Brain microvascular endothelial cell (primary cell): ENCODE measurements around the gene BATF.

ENCODE experiments used
- DNase-seq: peaks from one replicate; pipeline ENCODE4 v3.0.0-alpha.2; 2020
- H3K27ac ChIP-seq: fragments of 250-450 bp; sonication (Bioruptor Pico); 2 replicates; pipeline ENCODE4 v1.5.1; 2020; ENCODE audit warnings: mild to moderate bottlenecking, moderate library complexity
- H3K27me3 ChIP-seq: fragments of 250-450 bp; sonication (Bioruptor Pico); replicated peaks from 2 replicates; pipeline ENCODE4 v1.5.1; 2020; ENCODE audit warnings: mild to moderate bottlenecking
- H3K36me3 ChIP-seq: fragments of 250-450 bp; sonication (Bioruptor Pico); replicated peaks from 2 replicates; pipeline ENCODE4 v1.5.1; 2020; ENCODE audit warnings: mild to moderate bottlenecking
- H3K4me3 ChIP-seq: 2 replicates; pipeline ENCODE4 v1.5.1; 2011; ENCODE audit warnings: low read depth, mild to moderate bottlenecking, control low read depth, low read length, moderate library complexity
- CTCF ChIP-seq: IDR thresholded peaks from 2 replicates; pipeline ENCODE4 v1.5.1; 2011; ENCODE audit warnings: low read depth, mild to moderate bottlenecking, moderate library complexity, low read length, control low read depth, inconsistent platforms; ENCODE audit errors: missing control alignments
- in situ Hi-C: cut with HindIII; loops from 2 replicates; pipeline ENCODE4 v1.10.0; 2017; ENCODE audit warnings: low sequenced_read_pairs, low pct_ligation_motif_present

BATF gene

GRCh38 chr14:75539561-75540478, 17.6 kb downstream of the BATF start:
- no peaks in the 10 kb centered on the region for H3K36me3 ChIP-seq
- DNase-seq: no peak
- H3K27ac ChIP-seq: no peak overlapping the region
- in situ Hi-C loops: no loop called here
- no peaks in the 10 kb centered on the region for H3K27me3 ChIP-seq
- TF ChIP-seq CTCF: no peak
- H3K4me3 ChIP-seq: no peak overlapping the region

- in situ Hi-C loops: no loop called here
- Histone ChIP-seq H3K27me3 (no peaks in the 10 kb centered on the region), H3K27ac (no peak overlapping the region)
Observed at GRCh38 chr14:75540479-75540851, 18.2 kb downstream of the BATF start.

GRCh38 chr14:75542588-75543091, 20.4 kb downstream of the BATF start:
- H3K4me3 ChIP-seq: no peak overlapping the region
- no peaks in the 10 kb centered on the region for H3K27me3 ChIP-seq
- no peaks in the 10 kb centered on the region for H3K36me3 ChIP-seq
- in situ Hi-C loops: no loop called here
- H3K27ac ChIP-seq: no peak overlapping the region
- DNase-seq: no peak
- no peak for TF ChIP-seq CTCF

More at GRCh38 chr14:75540479-75540851, 18.2 kb downstream of the BATF start:
- Histone ChIP-seq H3K4me3 (no peak overlapping the region), H3K36me3 (no peaks in the 10 kb centered on the region)
- no peak for TF ChIP-seq CTCF
- no peak for DNase-seq

DNA sequence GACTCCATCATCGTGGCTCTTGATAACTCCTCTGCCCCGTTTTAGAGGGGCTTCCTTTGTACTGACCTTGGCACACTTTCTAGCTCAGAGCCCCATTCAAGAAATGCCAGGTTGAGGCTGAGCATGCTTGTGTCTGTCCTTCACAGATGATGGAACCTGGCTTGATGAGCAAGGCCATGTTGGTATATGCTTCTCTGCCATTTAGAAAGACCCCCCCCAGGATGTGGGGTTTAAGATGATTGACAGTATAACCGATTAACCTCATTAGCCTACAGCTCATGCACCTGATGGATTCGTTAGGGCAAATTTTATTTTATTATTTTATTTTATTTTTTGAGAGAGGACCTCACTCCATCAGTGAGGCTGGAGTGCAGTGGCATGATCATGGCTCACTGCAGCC, 21.0 kb downstream of the BATF start:
- TF ChIP-seq CTCF: no peak
- H3K36me3 ChIP-seq: no peaks in the 10 kb centered on the region
- no peak overlapping the region for H3K27ac ChIP-seq
- in situ Hi-C loops: no loop called here
- H3K27me3 ChIP-seq: no peaks in the 10 kb centered on the region
- DNase-seq: no peak
- no peak overlapping the region for H3K4me3 ChIP-seq

DNA sequence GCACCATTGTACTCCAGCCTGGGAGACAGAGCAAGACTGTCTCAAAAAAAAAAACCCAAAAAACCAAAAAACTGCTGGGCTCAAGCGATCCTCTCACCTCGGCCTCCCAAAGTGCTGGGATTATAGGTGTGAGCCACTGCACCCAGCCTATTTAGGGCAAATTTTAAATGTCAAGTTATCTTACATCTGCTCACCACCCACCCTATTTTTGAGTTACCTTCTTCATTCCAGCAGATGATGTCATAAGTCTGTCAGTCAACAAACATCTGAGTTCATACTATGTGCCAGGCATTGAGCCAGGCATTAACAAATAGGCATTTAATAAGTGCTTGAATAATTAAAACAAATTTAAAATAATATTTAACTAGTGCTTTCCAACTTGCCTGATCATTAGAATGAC, 21.5 kb downstream of the BATF start:
- Histone ChIP-seq H3K36me3 (no peaks in the 10 kb centered on the region), H3K27me3 (no peaks in the 10 kb centered on the region), H3K4me3 (no peak overlapping the region), H3K27ac (no peak overlapping the region)
- no peak for TF ChIP-seq CTCF
- in situ Hi-C loops: no loop called here
- no peak for DNase-seq
